H1 (cell line): ENCODE measurements around the gene RBBP5. TPM values are rescaled to one million over a fixed set of nuclear protein-coding genes. Genes with fewer than 3 reads are reported as not detected.

Experiments used
- POLR2AphosphoS5 ChIP-seq: IDR thresholded peaks from 2 replicates; pipeline ENCODE4 v1.6.1; 2011; ENCODE audit warnings: low read depth, low read length
- TAF1 ChIP-seq: IDR thresholded peaks from 2 replicates; pipeline ENCODE4 v1.6.1; 2011; ENCODE audit warnings: mild to moderate bottlenecking, low read depth, low read length
- polyA plus RNA-seq, 7 experiments: library from polyadenylated mRNA; depleted of rRNA in 3 of 7; stranded (reverse) in 5 of 7; unstranded in 2 of 7; fragments of >200 nt in 5 of 7; fragments of 200-250 nt in 2 of 7; gene quantifications; 1 replicate in 5 of 7; 2 replicates in 1 of 7; 4 replicates in 1 of 7; pipeline versions ENCODE4 v1.2.1 to v1.2.3, GENCODE V29; 2011 to 2013; ENCODE audit warnings: missing spikeins in 2 of 7, mixed read lengths in 2 of 7
- total RNA-seq: library from RNA; stranded (reverse); fragmentation: NEBNext Ultra II Directional; extraction: Animal tissue kit (Norgen Biotek cat#: 25700); gene quantifications from 2 replicates; pipeline ENCODE4 v1.2.1, GENCODE V29; 2021

The RBBP5 gene
- total and polyA plus RNA-seq, 2 of the 8 experiments (the other 6 are each of a cell fraction or from before 2014, with no cell fraction given) = 6.7 to 21.5 TPM

DNA sequence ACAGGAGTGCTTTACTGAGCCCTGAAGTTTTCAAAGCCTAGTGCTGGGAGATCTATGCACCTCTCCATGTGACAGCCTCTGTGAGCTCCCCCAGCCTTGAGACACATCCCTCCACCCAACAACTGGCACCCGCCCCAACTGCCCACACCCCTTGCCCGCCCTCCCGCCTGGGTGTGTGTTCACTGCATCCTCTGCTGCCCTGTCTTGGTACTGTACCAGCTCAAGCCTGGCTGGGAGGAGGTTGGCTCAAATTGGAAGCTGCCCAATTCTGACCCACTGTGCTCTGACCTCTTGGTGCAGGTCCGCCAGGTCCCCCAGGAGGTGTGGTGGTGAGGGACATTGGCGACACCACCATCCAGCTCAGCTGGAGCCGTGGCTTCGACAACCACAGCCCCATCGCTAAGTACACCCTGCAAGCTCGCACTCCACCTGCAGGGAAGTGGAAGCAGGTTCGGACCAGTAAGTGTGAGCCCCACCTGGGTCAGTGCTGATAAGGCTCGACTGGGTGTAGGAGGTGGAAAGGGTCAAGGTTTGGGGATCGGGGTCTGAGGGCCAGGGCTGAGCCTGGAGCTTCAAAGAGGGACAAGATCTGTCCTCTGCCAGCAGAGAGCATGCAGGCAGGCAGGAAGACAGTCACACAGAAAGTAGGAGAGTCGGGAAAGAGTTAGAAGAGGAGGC lies 55.5 kb downstream of the RBBP5 start (continued):
- TF ChIP-seq POLR2AphosphoS5 (no peak), TAF1 (no peak)
